GM12878 (cell line): ENCODE data around the gene THADA. TPM values are rescaled to one million over a fixed set of nuclear protein-coding genes. Genes with fewer than 3 reads are reported as not detected.
A peak's percentile ranks its signal among the peaks of the same experiment; 100 is the strongest.

Experiments used
- ATAC-seq: fragments of 200-7000 bp; cut with Tn5 transposase; 3 replicates; pipeline ENCODE4 v1.9.1; 2020; ENCODE audit warnings: mild to moderate bottlenecking, moderate library complexity
- BruUV-seq: library from RNA; stranded (reverse); fragments of 400-500 nt; replicated peaks from 2 replicates; lab custom pipeline; 2021; lab: Mats Ljungman, UMichigan
- CTCF ChIA-PET: fragments of 300-600 bp; sonication (Branson Sonifier 250); formaldehyde crosslinking; extraction: SDS; loops from one replicate; lab custom pipeline; 2021; ENCODE audit warnings: inconsistent platforms; lab: Yijun Ruan, JAX
- POLR2A ChIA-PET: fragments of 350-600 bp; formaldehyde crosslinking; extraction: SDS; loops from one replicate; lab custom pipeline; 2021; ENCODE audit warnings: inconsistent platforms; lab: Charles Lee
- RAD21 ChIA-PET: fragments of 300-600 bp; sonication (Branson Sonifier 250); formaldehyde crosslinking; loops from one replicate; lab custom pipeline; 2023; ENCODE audit warnings: antibody characterized with exemption; ENCODE audit not compliant: unreplicated experiment; lab: Charles Lee
- SMC1A ChIA-PET: fragments of 300-600 bp; sonication (Branson Sonifier 250); formaldehyde crosslinking; loops from one replicate; lab custom pipeline; 2023; ENCODE audit not compliant: unreplicated experiment, uncharacterized antibody; lab: Charles Lee
- DNase-seq: peaks from one replicate; pipeline ENCODE4 v3.0.0-alpha.2; 2011; ENCODE audit warnings: low read depth, low spot score
- FAIRE-seq: peaks from 3 replicates; lab custom pipeline; 2011; peaks lifted over from hg19 to GRCh38; lab: Jason Lieb, UNC
- H2AFZ ChIP-seq: 2 replicates; pipeline ENCODE4 v1.6.0; 2011; ENCODE audit warnings: low read depth, low read length, control low read depth; ENCODE audit not compliant: control insufficient read depth
- H3K27ac ChIP-seq: 2 replicates; pipeline ENCODE4 v1.5.1; 2011; ENCODE audit warnings: control low read depth; ENCODE audit not compliant: control insufficient read depth, insufficient read depth
- H3K27me3 ChIP-seq, 2 experiments: replicated peaks in 1 of 2; 2 replicates each; pipeline versions ENCODE4 v1.6.0 to v1.6.1; 2011; ENCODE audit warnings: low read length in 1 of 2; ENCODE audit not compliant: control insufficient read depth in 2 of 2, insufficient read depth in 2 of 2
- H3K36me3 ChIP-seq, 2 experiments: 2 replicates each; pipeline ENCODE4 v1.5.1; 2011; ENCODE audit warnings: low read length in 1 of 2; ENCODE audit not compliant: control insufficient read depth in 2 of 2, insufficient read depth in 2 of 2
- H3K4me1 ChIP-seq: 2 replicates; pipeline ENCODE4 v1.6.1; 2011; ENCODE audit warnings: mild to moderate bottlenecking, low read length, moderate library complexity, mixed read lengths; ENCODE audit not compliant: control insufficient read depth, insufficient read depth
- H3K4me2 ChIP-seq: 2 replicates; pipeline ENCODE4 v1.6.0; 2011; ENCODE audit warnings: control low read depth; ENCODE audit not compliant: control insufficient read depth, insufficient read depth
- H3K4me3 ChIP-seq: fragments of 200-600 bp; sonication (generic); 2 replicates; pipeline ENCODE4 v1.5.1; 2016
- H3K79me2 ChIP-seq: 2 replicates; pipeline ENCODE4 v1.6.0; 2011; ENCODE audit warnings: low read length; ENCODE audit not compliant: control insufficient read depth, insufficient read depth
- H3K9ac ChIP-seq: 2 replicates; pipeline ENCODE4 v1.8.0; 2011; ENCODE audit warnings: low read length, control low read depth, mixed read lengths; ENCODE audit not compliant: control insufficient read depth, insufficient read depth
- H3K9me3 ChIP-seq: replicated peaks from 3 replicates; pipeline ENCODE4 v1.5.1; 2011; ENCODE audit warnings: mild to moderate bottlenecking, low read length; ENCODE audit not compliant: control insufficient read depth, insufficient read depth
- H4K20me1 ChIP-seq: 2 replicates; pipeline ENCODE4 v1.6.0; 2011; ENCODE audit not compliant: control insufficient read depth, insufficient read depth
- ASH2L ChIP-seq: fragments of 300-600, 200-600 bp; sonication (generic); IDR thresholded peaks from 2 replicates; pipeline ENCODE4 v1.6.1; 2017; ENCODE audit warnings: low read depth, mild to moderate bottlenecking, borderline replicate concordance
- ATF2 ChIP-seq: IDR thresholded peaks from 2 replicates; pipeline ENCODE4 v1.6.1; 2012; ENCODE audit warnings: low read length, inconsistent platforms
- CHD4 ChIP-seq: fragments of 200-600 bp; sonication (generic); IDR thresholded peaks from 2 replicates; pipeline ENCODE4 v1.6.1; 2016; ENCODE audit warnings: mild to moderate bottlenecking
- CUX1 ChIP-seq: IDR thresholded peaks from 2 replicates; pipeline ENCODE4 v1.6.1; 2012; ENCODE audit warnings: improper control_type of control experiment, low read depth, low read length; ENCODE audit not compliant: insufficient replicate concordance
- FOXM1 ChIP-seq: IDR thresholded peaks from 2 replicates; pipeline ENCODE4 v1.6.1; 2012; ENCODE audit warnings: low read depth, mild to moderate bottlenecking, inconsistent platforms, low read length, moderate library complexity
- HDAC2 ChIP-seq: fragments of 200-600 bp; sonication (generic); IDR thresholded peaks from 2 replicates; pipeline ENCODE4 v1.6.1; 2017
- JUNB ChIP-seq: IDR thresholded peaks from 2 replicates; pipeline ENCODE4 v1.6.1; 2016; ENCODE audit warnings: antibody characterized with exemption, mild to moderate bottlenecking
- MTA2 ChIP-seq: fragments of 450-650 bp; IDR thresholded peaks from 2 replicates; pipeline ENCODE4 v1.6.1; 2016; ENCODE audit warnings: low read depth, mild to moderate bottlenecking, moderate library complexity
- NFIC ChIP-seq: IDR thresholded peaks from 2 replicates; pipeline ENCODE4 v1.6.1; 2012; ENCODE audit warnings: low read depth, mild to moderate bottlenecking, inconsistent platforms, low read length, moderate library complexity
- NR2C2 ChIP-seq: IDR thresholded peaks from 2 replicates; pipeline ENCODE4 v1.6.1; 2011; ENCODE audit warnings: borderline replicate concordance, low read depth; ENCODE audit not compliant: control insufficient read depth, insufficient read length
- PAX5 ChIP-seq: IDR thresholded peaks from 2 replicates; pipeline ENCODE4 v1.6.1; 2011; ENCODE audit warnings: low read depth, low read length, borderline replicate concordance
- RBBP5 ChIP-seq: fragments of 200-600 bp; sonication (generic); conservative IDR thresholded peaks from 2 replicates; pipeline ENCODE4 v1.6.1; 2016
- RUNX3 ChIP-seq: IDR thresholded peaks from 2 replicates; pipeline ENCODE4 v1.6.1; 2012; ENCODE audit warnings: low read length, inconsistent platforms
- SIX5 ChIP-seq: IDR thresholded peaks from 2 replicates; pipeline ENCODE4 v1.6.1; 2011; ENCODE audit warnings: mild to moderate bottlenecking, low read depth, low read length, moderate library complexity; ENCODE audit not compliant: severe bottlenecking
- SMAD5 ChIP-seq: IDR thresholded peaks from 2 replicates; pipeline ENCODE4 v1.6.1; 2016; ENCODE audit warnings: antibody characterized with exemption, low read depth
- STAT3 ChIP-seq: IDR thresholded peaks from 2 replicates; pipeline ENCODE4 v1.6.1; 2011; ENCODE audit warnings: low read depth, low read length, improper control_type of control experiment
- SUPT20H ChIP-seq: IDR thresholded peaks from 2 replicates; pipeline ENCODE4 v1.6.1; 2011; ENCODE audit warnings: low read depth, mild to moderate bottlenecking, low read length, moderate library complexity, borderline replicate concordance; ENCODE audit not compliant: control insufficient read depth
- SUZ12 ChIP-seq: fragments of 200-600 bp; sonication (generic); IDR thresholded peaks from one replicate; pipeline ENCODE4 v1.6.1; 2018; ENCODE audit warnings: antibody characterized with exemption, mild to moderate bottlenecking; ENCODE audit not compliant: unreplicated experiment
- WRNIP1 ChIP-seq: IDR thresholded peaks from 2 replicates; pipeline ENCODE4 v1.6.1; 2011; ENCODE audit warnings: low read depth, low read length, improper control_type of control experiment, borderline replicate concordance
- ZBED1 ChIP-seq: IDR thresholded peaks from 2 replicates; pipeline ENCODE4 v1.6.1; 2016; ENCODE audit warnings: borderline replicate concordance
- in situ Hi-C: fragments of 300-500 bp; cut with MboI; formaldehyde crosslinking; loops from 9 replicates; pipeline ENCODE4 v1.14.3; 2018; ENCODE audit warnings: mixed read lengths
- intact Hi-C: fragments of 100-400 bp; cut with micrococcal nuclease; formaldehyde crosslinking; loops from one replicate; pipeline ENCODE4 v1.14.2; 2022; ENCODE audit not compliant: unreplicated experiment
- polyA plus RNA-seq, 11 experiments: library from polyadenylated mRNA; depleted of rRNA in 4 of 11; unstranded in 6 of 11; stranded (reverse) in 5 of 11; fragments of >200 nt; fragmentation: Nextera tagmentation in 4 of 11; fragmentation: Illumina TruSeq in 1 of 11; extraction: Ambion mirVana in 4 of 11; extraction: Trizol in 1 of 11; gene quantifications; 1 replicate in 1 of 11; 2 replicates in 10 of 11; pipeline versions ENCODE4 v1.2.1 to v1.2.3, GENCODE V29; 2011 to 2016; ENCODE audit warnings: inconsistent platforms in 2 of 11, missing spikeins in 2 of 11, low read depth in 1 of 11
- total RNA-seq, 4 experiments: library from RNA; depleted of rRNA in 3 of 4; stranded (reverse); fragments of >200 nt in 3 of 4; fragmentation: Illumina TruSeq in 1 of 4; extraction: Trizol in 1 of 4; gene quantifications; 2 replicates each; pipeline versions ENCODE4 v1.2.1 to v1.2.3, GENCODE V29; 2013 to 2021

The THADA gene
- total and polyA plus RNA-seq, 10 of the 15 experiments (the other 5 are each of a cell fraction or from before 2014, with no cell fraction given), result 14.6 to 33.2 (median 23.2) TPM

GRCh38 chr2:43566461-43566729 is 29.4 kb downstream of the THADA start:
- H2AFZ ChIP-seq, result no peak overlapping the region
- H3K9ac ChIP-seq, result no peak overlapping the region
- in situ Hi-C loops, result no loop called here
- no peaks in the 10 kb centered on the region for H3K9me3 ChIP-seq
- ATAC-seq (peak; percentile 35), FAIRE-seq (no peak), DNase-seq (no peak)
- H3K27ac ChIP-seq, result peak overlapping the region; percentile 6; the same call in 1 of the 2 replicates
- ChIA-PET POLR2A (interaction anchor here (0.7 to 1.3 kb wide), 5 partner anchors 14 to 984 kb away, joined by 3 to 7 read pairs (median 4); no protein-coding TSS in a partner anchor), CTCF (interaction anchor here (0.6 to 7.7 kb wide), 8 partner anchors 9 to 771 kb away, joined by 3 to 84 read pairs (median 4); no protein-coding TSS in a partner anchor), RAD21 (interaction anchor here (0.9 to 4.7 kb wide), 7 partner anchors 11 to 340 kb away, joined by 3 to 19 read pairs (median 4); partner anchors contain the start of gene ZFP36L2), SMC1A (interaction anchor here (0.6 to 4.2 kb wide), 14 partner anchors 10 to 1439 kb away, joined by 3 to 29 read pairs (median 4); no protein-coding TSS in a partner anchor)
- no peaks in the 10 kb centered on the region for H3K27me3 ChIP-seq
- BruUV-seq, result no TSS peak
- intact Hi-C loops, result loop anchor here (10.0 kb wide), 1 partner anchor 342 kb away; the partner anchor contains the start of gene ZFP36L2
- peaks cover 1 to 14% of the 10 kb centered on the region in 2 experiments; a peak in 3 of 4 replicates for H3K36me3 ChIP-seq
- peaks cover 24% of the 10 kb centered on the region for H3K4me1 ChIP-seq
- no peaks in the 10 kb centered on the region for H4K20me1 ChIP-seq
- H3K79me2 ChIP-seq, result no peaks in the 10 kb centered on the region
- no peak overlapping the region for H3K4me3 ChIP-seq
- peak overlapping the region; percentile 65 for H3K4me2 ChIP-seq
- TF ChIP-seq CUX1 (peak; percentile 80), SIX5 (no peak), FOXM1 (peak; percentile 13; the same call in 1 of the 2 replicates), HDAC2 (no peak), NR2C2 (no peak), SMAD5 (no peak), RUNX3 (peak; percentile 68), NFIC (peak; percentile 79), ZBED1 (no peak), CHD4 (no peak), WRNIP1 (no peak), JUNB (peak; percentile 39; the same call in 1 of the 2 replicates), RBBP5 (no peak), PAX5 (no peak), ASH2L (no peak), ATF2 (0 out of 2 replicates have a peak, but pooled peaks have one; percentile 61), MTA2 (peak; percentile 74; the same call in 1 of the 2 replicates), SUPT20H (no peak), STAT3 (no peak), SUZ12 (no peak)
